ENCODE results near the gene LSP1. TPM values are rescaled to one million over a fixed set of nuclear protein-coding genes. Genes with fewer than 3 reads are reported as not detected.
A peak's percentile ranks its signal among the peaks of the same experiment; 100 is the strongest.
"Not testable (repeated sequence)": the region's sequence is repeated elsewhere in the genome, so short reads cannot be mapped to it uniquely, and the experiment has no call there.

The LSP1 gene
- polyA plus RNA-seq, 1 donor, result 20.5 TPM

DNA sequence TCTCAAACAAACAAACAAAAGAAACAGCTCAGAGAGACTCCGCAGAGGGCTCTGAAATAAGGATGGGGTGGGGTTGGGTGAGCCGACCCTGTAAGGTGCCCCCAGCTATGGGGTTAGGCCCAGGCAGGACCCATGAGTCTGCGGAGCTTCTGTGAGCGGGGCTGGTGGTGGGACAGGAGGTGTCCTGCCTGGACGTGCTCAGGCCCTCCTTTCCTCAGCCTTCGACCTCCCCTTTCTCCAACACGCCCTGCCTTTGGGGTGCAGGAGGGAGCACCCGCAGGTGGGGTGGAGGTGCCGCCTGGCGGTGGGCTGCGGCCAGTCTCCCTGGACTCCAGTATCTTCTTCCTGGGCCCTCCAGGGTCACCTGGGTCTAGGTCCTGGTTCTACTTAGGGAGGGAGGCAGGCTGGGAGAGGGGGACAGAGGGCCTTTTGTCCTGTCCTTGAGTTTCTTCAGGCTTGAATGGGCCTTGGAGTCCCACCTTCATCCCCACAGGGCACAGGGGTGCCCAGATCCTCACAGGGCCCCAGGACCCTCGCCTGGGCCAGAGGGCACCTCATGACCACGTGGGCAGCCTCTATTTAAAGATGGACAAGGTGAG lies 26.6 kb downstream of the LSP1 start:
- DNase-seq, result no peak
- no CpG with 5 or more reads among the region's 13 CpGs for WGBS (ENCODE audit: insufficient coverage, low lambda C conversion rate)
- Histone ChIP-seq H3K36me3 (ENCODE audit: control insufficient read depth, insufficient read depth, low read length) (no peaks in the 10 kb centered on the region), H3K4me3 (ENCODE audit: low read length) (no peak overlapping the region), H3K4me1 (ENCODE audit: control insufficient read depth, insufficient read depth, low read length) (peaks cover 28% of the 10 kb centered on the region), H3K9me3 (ENCODE audit: control insufficient read depth, low read depth, low read length) (no peaks in the 10 kb centered on the region), H3K27ac (ENCODE audit: low read length) (no peak overlapping the region), H3K27me3 (ENCODE audit: control insufficient read depth, insufficient read depth, low read length) (no peaks in the 10 kb centered on the region)

DNA sequence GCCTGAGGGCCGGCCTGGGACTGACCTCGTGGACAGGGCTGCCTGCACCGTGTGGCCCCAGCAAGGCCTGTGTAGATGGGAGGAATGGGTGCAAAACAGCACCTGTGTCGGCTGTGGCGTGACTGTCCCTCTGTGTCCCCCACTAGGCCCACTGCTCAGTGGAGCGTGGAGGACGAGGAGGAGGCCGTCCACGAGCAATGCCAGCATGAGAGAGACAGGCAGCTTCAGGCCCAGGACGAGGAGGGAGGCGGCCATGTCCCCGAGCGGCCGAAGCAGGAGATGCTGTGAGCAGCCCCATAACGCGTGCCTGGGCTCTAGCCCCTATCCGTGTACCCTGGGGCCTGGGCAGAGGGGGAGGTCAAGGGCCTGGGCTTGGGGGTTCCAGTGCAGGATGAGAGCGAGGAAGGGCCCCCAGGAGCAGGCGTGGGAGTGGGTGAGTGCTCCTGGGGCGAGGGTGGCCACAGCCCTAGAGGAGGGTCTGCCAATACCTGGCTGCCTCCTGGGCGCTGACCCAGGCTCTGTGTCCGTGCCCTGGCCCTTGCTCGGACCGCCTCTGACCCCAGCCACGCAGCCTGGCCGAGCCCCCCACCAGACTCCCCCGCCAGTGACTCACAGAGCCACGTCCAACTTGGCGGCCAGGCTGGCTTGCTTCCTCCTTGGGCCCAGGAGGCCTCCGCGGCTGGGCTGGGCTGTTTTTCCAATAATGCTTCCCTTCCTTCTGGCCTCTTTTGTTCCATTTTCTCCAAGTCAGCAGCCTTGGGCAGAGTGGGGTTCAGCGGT lies 27.2 kb downstream of the LSP1 start:
- Histone ChIP-seq H3K4me3 (ENCODE audit: low read length) (no peak overlapping the region), H3K27me3 (ENCODE audit: control insufficient read depth, insufficient read depth, low read length) (no peaks in the 10 kb centered on the region), H3K36me3 (ENCODE audit: control insufficient read depth, insufficient read depth, low read length) (no peaks in the 10 kb centered on the region), H3K4me1 (ENCODE audit: control insufficient read depth, insufficient read depth, low read length) (peaks cover 28% of the 10 kb centered on the region), H3K9me3 (ENCODE audit: control insufficient read depth, low read depth, low read length) (no peaks in the 10 kb centered on the region), H3K27ac (ENCODE audit: low read length) (peak overlapping the region; percentile 45)
- no CpG with 5 or more reads among the region's 32 CpGs for WGBS (ENCODE audit: insufficient coverage, low lambda C conversion rate)
- DNase-seq, result no peak

DNA sequence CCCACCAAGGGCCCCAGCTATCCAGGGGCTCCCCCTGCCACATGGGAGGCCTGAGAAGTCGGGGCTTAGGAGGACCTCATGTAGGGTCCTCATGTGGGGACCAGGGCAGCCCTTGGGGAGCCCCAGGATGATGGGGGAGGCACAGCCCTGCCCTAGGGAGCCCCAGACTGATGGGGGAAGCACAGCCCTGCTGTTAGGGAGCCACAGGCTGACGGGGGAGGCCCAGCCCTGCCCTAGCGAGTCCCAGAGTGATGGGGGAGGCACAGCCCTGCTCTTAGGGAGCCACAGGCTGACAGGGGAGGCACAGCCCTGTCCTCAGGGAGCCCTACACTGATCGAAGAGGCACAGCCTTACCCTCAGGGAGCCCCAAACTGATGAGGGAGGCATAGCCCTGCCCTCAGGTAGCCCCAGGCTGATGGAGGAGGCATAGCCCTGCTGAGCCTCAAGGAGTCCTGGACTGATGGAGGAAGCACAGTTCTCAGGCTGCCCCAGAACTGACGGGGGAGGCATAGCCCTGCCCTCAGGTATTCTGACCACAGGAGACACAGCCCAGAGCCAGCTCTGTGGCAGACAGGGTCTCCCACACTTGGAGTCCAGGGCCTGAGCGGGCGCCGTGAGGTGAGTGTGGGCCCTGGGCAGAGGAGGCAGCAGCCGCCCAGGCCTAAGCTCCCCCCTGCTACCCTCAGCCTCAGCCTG lies 28.0 kb downstream of the LSP1 start:
- no peaks in the 10 kb centered on the region for H3K9me3 ChIP-seq (ENCODE audit: control insufficient read depth, low read depth, low read length)
- H3K27ac ChIP-seq (ENCODE audit: low read length), result peak overlapping the region; percentile 45
- no peaks in the 10 kb centered on the region for H3K36me3 ChIP-seq (ENCODE audit: control insufficient read depth, insufficient read depth, low read length)
- WGBS (ENCODE audit: insufficient coverage, low lambda C conversion rate), result no CpG with 5 or more reads among the region's 9 CpGs
- H3K4me3 ChIP-seq (ENCODE audit: low read length), result no peak overlapping the region
- DNase-seq, result no peak
- H3K4me1 ChIP-seq (ENCODE audit: control insufficient read depth, insufficient read depth, low read length), result peaks cover 23% of the 10 kb centered on the region
- no peaks in the 10 kb centered on the region for H3K27me3 ChIP-seq (ENCODE audit: control insufficient read depth, insufficient read depth, low read length)

DNA sequence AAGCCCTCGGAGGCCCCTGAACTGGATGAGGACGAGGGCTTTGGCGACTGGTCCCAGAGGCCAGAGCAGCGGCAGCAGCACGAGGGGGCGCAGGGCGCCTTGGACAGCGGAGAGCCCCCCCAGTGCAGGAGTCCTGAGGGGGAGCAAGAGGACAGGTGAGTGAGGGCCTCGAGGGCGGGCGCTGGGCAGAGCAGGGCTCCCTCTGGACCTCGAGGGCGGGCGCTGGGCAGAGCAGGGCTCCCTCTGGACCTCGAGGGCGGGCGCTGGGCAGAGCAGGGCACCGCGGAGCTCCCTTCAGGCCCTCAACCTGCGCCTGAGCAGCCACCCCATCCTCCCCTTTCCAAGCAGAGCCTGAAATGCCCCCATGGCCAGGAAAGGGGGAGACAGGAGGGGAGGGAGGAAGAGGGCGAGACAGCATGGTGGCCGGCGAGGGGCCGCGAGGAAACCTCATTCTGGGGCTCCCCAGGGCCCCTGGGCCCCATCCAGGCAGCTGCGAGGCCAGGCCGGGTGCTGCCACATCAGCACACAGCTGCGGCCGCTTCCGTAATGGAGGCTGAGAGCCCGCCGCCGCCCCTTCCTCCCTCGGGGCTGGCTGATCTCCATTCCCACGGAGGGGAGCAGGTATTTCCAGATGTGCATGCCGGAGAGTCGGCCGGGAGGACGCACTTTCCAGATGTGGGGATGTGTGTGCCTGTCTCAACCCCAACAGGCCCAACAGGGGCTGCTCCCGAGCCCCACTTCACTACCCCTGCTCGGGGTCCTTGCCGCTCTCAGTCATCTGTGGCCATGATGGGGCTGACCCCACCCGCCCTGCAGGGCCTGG lies 28.8 kb downstream of the LSP1 start:
- no peak overlapping the region for H3K4me3 ChIP-seq (ENCODE audit: low read length)
- H3K27ac ChIP-seq (ENCODE audit: low read length), result peak overlapping the region; percentile 45
- H3K36me3 ChIP-seq (ENCODE audit: control insufficient read depth, insufficient read depth, low read length), result no peaks in the 10 kb centered on the region
- no peaks in the 10 kb centered on the region for H3K9me3 ChIP-seq (ENCODE audit: control insufficient read depth, low read depth, low read length)
- H3K27me3 ChIP-seq (ENCODE audit: control insufficient read depth, insufficient read depth, low read length), result no peaks in the 10 kb centered on the region
- WGBS (ENCODE audit: insufficient coverage, low lambda C conversion rate), result no CpG with 5 or more reads among the region's 43 CpGs
- peaks cover 18% of the 10 kb centered on the region for H3K4me1 ChIP-seq (ENCODE audit: control insufficient read depth, insufficient read depth, low read length)
- DNase-seq, result peak in 1 of 2 donors; percentile 16

DNA sequence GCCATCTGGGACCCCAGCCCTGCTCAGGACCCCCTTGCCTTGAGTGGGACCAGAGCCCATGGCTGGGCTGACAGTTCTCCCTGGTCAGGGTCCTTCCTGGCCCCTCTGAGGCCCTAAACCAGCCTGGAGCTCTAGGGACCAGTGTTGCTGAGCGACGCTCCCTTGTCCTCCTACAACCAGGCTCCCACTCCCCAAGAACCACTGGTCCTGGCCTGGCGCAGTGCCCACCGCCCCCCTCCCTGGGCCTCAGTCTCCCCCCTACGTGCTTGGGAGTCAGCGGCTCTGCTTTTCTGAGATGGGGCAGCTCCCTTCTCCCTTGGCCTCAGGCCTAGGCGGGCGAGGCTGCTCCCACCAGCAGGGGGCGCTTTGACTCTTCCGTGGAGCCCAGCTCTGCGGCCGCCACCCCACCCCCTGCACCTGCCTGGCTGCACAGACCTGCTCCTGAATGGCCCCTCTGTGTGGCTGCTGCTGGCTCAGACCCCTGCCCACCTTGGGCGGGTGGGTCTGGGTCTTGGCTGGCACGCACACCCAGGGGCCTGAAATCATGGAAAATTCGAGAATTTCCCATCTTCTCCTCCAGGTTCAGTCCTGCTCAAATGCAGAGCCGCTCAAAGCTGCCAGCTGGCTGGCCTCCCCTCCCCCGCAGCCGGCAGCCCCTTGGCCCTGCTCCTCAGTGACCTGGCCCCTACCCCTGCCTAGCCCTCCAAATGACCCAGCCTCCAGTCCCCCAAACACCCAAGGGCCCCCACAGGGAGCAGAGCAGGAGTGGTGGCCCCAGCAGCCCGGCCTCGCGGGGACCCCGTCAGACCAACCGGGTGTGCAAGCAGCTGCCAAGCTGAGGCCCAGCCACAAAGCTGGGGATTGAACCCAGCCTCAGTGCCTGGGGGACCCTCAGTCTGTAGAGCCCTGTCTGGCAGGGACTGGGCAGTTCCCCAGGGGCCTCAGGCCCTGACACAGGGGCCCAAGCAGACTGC lies 29.7 kb downstream of the LSP1 start:
- Histone ChIP-seq H3K27ac (ENCODE audit: low read length) (peak overlapping the region; percentile 45), H3K9me3 (ENCODE audit: control insufficient read depth, low read depth, low read length) (no peaks in the 10 kb centered on the region), H3K4me3 (ENCODE audit: low read length) (no peak overlapping the region), H3K4me1 (ENCODE audit: control insufficient read depth, insufficient read depth, low read length) (peaks cover 13% of the 10 kb centered on the region), H3K36me3 (ENCODE audit: control insufficient read depth, insufficient read depth, low read length) (no peaks in the 10 kb centered on the region), H3K27me3 (ENCODE audit: control insufficient read depth, insufficient read depth, low read length) (no peaks in the 10 kb centered on the region)
- peak; percentile 71 to 77 for DNase-seq
- no CpG with 5 or more reads among the region's 23 CpGs for WGBS (ENCODE audit: insufficient coverage, low lambda C conversion rate)

DNA sequence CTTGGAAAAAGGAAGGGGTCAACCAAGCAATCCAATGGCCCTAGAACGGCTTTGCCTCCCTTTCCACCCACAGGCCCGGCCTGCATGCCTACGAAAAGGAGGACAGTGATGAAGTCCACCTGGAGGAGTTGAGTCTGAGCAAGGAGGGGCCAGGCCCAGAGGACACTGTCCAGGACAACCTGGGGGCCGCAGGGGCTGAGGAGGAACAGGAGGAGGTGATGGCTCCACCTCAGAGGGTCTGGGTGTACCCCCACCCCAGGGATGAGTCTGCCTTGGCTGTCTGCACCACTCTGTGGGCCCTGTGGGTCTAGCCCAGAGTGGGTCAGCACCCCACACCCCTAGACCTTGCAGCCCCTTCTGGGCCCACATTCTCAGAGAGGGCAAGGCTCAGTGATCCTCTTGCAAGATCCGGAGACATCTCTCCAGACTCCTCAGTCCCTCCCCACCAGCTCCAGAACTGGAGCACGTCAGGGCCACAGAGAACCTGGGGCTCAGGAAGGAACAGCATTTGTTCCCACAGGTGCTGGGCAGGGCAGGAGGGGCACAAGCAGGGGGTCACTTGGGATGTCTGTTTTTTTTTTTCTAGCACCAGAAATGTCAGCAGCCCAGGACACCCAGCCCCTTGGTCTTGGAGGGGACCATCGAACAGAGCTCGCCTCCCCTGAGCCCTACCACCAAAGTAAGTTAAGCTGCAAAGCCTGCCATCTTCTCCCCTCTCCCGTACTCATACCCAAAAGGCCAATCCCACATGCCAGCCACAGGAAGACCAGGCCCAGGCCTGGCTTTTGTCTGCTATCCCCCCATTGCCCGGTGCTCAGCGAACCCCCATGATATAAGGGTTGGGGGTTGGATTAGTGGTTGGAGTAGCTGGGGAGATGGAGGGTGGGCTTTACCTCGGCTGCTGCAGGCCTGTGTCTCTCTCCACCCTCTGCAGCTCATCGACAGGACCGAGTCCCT lies 30.7 kb downstream of the LSP1 start:
- Histone ChIP-seq H3K36me3 (ENCODE audit: control insufficient read depth, insufficient read depth, low read length) (no peaks in the 10 kb centered on the region), H3K4me3 (ENCODE audit: low read length) (no peak overlapping the region), H3K27ac (ENCODE audit: low read length) (no peak overlapping the region), H3K27me3 (ENCODE audit: control insufficient read depth, insufficient read depth, low read length) (no peaks in the 10 kb centered on the region), H3K4me1 (ENCODE audit: control insufficient read depth, insufficient read depth, low read length) (peaks cover 11% of the 10 kb centered on the region), H3K9me3 (ENCODE audit: control insufficient read depth, low read depth, low read length) (no peaks in the 10 kb centered on the region)
- WGBS (ENCODE audit: insufficient coverage, low lambda C conversion rate), result no CpG with 5 or more reads among the region's 14 CpGs
- DNase-seq, result no peak

DNA sequence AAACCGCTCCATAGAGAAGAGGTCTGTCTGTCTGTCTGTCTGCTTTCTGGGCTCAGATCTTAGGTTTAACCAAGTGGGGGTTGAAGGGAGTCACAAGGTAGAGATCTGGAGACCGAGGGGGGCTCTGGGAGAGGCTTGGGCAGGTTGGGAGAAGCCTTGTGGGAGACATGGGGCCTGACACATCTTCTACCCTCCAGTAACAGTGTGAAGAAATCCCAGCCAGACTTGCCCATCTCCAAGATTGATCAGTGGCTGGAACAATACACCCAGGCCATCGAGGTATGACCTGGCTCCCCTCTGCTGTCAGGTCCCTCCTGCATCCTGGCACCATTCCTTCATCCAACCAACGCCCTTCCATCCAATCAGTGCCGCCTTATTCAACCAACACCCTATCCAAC lies 31.4 kb downstream of the LSP1 start:
- H3K4me1 ChIP-seq (ENCODE audit: control insufficient read depth, insufficient read depth, low read length), result peaks cover 11% of the 10 kb centered on the region
- H3K4me3 ChIP-seq (ENCODE audit: low read length), result no peak overlapping the region
- no peaks in the 10 kb centered on the region for H3K27me3 ChIP-seq (ENCODE audit: control insufficient read depth, insufficient read depth, low read length)
- H3K27ac ChIP-seq (ENCODE audit: low read length), result no peak overlapping the region
- H3K36me3 ChIP-seq (ENCODE audit: control insufficient read depth, insufficient read depth, low read length), result no peaks in the 10 kb centered on the region
- no peak for DNase-seq
- H3K9me3 ChIP-seq (ENCODE audit: control insufficient read depth, low read depth, low read length), result no peaks in the 10 kb centered on the region
- 100% methylated on average over 1 of the region's 5 CpGs for WGBS (ENCODE audit: insufficient coverage, low lambda C conversion rate)

DNA sequence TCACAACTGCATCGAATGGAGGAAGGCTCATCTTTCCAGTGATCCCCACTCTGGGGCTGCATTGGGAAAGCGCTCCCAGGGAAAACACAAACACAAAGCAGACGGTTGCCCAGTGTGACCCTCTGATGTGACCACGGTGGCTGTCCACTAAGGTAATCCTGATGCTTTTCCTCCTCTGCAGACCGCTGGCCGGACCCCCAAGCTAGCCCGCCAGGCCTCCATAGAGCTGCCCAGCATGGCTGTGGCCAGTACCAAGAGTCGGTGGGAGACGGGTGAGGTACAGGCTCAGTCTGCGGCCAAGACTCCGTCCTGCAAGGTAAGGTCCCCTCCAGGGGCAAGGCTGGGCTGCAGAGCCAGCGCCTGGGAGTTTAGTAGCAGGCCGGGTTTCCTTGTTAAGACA lies 33.7 kb downstream of the LSP1 start:
- H3K4me1 ChIP-seq (ENCODE audit: control insufficient read depth, insufficient read depth, low read length), result peaks cover 11% of the 10 kb centered on the region
- not testable (repeated sequence) for H3K36me3 ChIP-seq (ENCODE audit: control insufficient read depth, insufficient read depth, low read length); H3K9me3 ChIP-seq (ENCODE audit: control insufficient read depth, low read depth, low read length); DNase-seq; H3K4me3 ChIP-seq (ENCODE audit: low read length); H3K27me3 ChIP-seq (ENCODE audit: control insufficient read depth, insufficient read depth, low read length); H3K27ac ChIP-seq (ENCODE audit: low read length)
- no CpG with 5 or more reads among the region's 13 CpGs for WGBS (ENCODE audit: insufficient coverage, low lambda C conversion rate)

Measured in large intestine (tissue), 3 donors.